K562 (cell line): ENCODE data around the gene NUB1. TPM values are rescaled to one million over a fixed set of nuclear protein-coding genes. Genes with fewer than 3 reads are reported as not detected.

ENCODE experiments used
- ATAC-seq: fragments of 200-7000 bp; cut with Tn5 transposase; 3 replicates; pipeline ENCODE4 v1.9.1; 2020; ENCODE audit warnings: moderate library complexity
- BruUV-seq: library from RNA; stranded (reverse); fragments of 400-500 nt; replicated peaks from 2 replicates; lab custom pipeline; 2021; lab: Mats Ljungman, UMichigan
- CTCF ChIA-PET: fragments of 300-600 bp; formaldehyde crosslinking; extraction: SDS; loops from one replicate; lab custom pipeline; 2021; ENCODE audit warnings: low intra/inter-chr PET ratio; lab: Yijun Ruan, JAX
- POLR2A ChIA-PET: fragments of 300-600, 350-650 bp; sonication (Branson Sonifier 250); formaldehyde crosslinking; extraction: SDS; loops from one replicate; lab custom pipeline; 2021; ENCODE audit warnings: antibody characterized with exemption, inconsistent platforms; lab: Yijun Ruan, JAX
- DNase-seq, 4 experiments: peaks; one replicate each; pipeline versions ENCODE4 v3.0.0 to v3.0.0-alpha.2; 2011 to 2018; ENCODE audit warnings: low spot score in 3 of 4, mixed read lengths in 3 of 4; ENCODE audit errors: extremely low read depth in 1 of 4
- FAIRE-seq: peaks from 2 replicates; lab custom pipeline; 2011; peaks lifted over from hg19 to GRCh38; lab: Jason Lieb, UNC
- H2AFZ ChIP-seq: 2 replicates; pipeline ENCODE4 v1.6.0; 2011; ENCODE audit warnings: low read depth, low read length, control low read depth, inconsistent platforms
- H3K27ac ChIP-seq: fragments of 200-600 bp; 3 replicates; pipeline ENCODE4 v1.8.0; 2011; ENCODE audit warnings: low read depth, mild to moderate bottlenecking, control low read depth, inconsistent platforms, low read length, moderate library complexity, mixed read lengths; ENCODE audit errors: extremely low read depth
- H3K27me3 ChIP-seq, 2 experiments: fragments of 300-600 bp in 1 of 2; 2 replicates in 1 of 2; 3 replicates in 1 of 2; pipeline versions ENCODE4 v1.6.0 to v1.8.0; 2011; ENCODE audit warnings: inconsistent platforms in 2 of 2, low read length in 2 of 2, mild to moderate bottlenecking in 1 of 2, mixed read lengths in 1 of 2, moderate library complexity in 1 of 2; ENCODE audit not compliant: control insufficient read depth in 2 of 2, insufficient read depth in 2 of 2
- H3K36me3 ChIP-seq: fragments of 300-600 bp; 3 replicates; pipeline ENCODE4 v1.8.0; 2011; ENCODE audit warnings: mild to moderate bottlenecking, low read length, inconsistent platforms; ENCODE audit not compliant: control insufficient read depth, insufficient read depth
- H3K4me1 ChIP-seq, 2 experiments: fragments of 200-600 bp in 1 of 2; replicated peaks in 1 of 2; 2 replicates in 1 of 2; 3 replicates in 1 of 2; pipeline versions ENCODE4 v1.5.1 to v1.8.0; 2011; ENCODE audit warnings: inconsistent platforms in 2 of 2, low read length in 2 of 2, mild to moderate bottlenecking in 1 of 2, mixed read lengths in 1 of 2, moderate library complexity in 1 of 2; ENCODE audit not compliant: control insufficient read depth in 2 of 2, insufficient read depth in 2 of 2
- H3K4me2 ChIP-seq: 2 replicates; pipeline ENCODE4 v1.6.1; 2011; ENCODE audit warnings: low read length, control low read depth, inconsistent platforms, mixed read lengths; ENCODE audit not compliant: insufficient read depth
- H3K4me3 ChIP-seq: fragments of 200-600 bp; sonication (generic), shearing (Covaris generic); 2 replicates; pipeline ENCODE4 v1.5.1; 2016; ENCODE audit warnings: control low read depth, inconsistent platforms
- H3K79me2 ChIP-seq: fragments of 200-600 bp; 3 replicates; pipeline ENCODE4 v1.8.0; 2011; ENCODE audit warnings: low read length, inconsistent platforms; ENCODE audit not compliant: control insufficient read depth, insufficient read depth
- H3K9ac ChIP-seq, 2 experiments: 2 replicates each; pipeline versions ENCODE4 v1.6.0 to v1.6.1; 2011; ENCODE audit warnings: low read depth in 2 of 2, low read length in 2 of 2, control low read depth in 1 of 2, inconsistent platforms in 1 of 2, mild to moderate bottlenecking in 1 of 2, mixed read lengths in 1 of 2; ENCODE audit not compliant: insufficient read depth in 1 of 2
- H3K9me1 ChIP-seq: one replicate; pipeline ENCODE4 v1.6.0; 2011; ENCODE audit warnings: inconsistent platforms, mild to moderate bottlenecking, low read length, moderate library complexity; ENCODE audit not compliant: control insufficient read depth, insufficient read depth
- H3K9me3 ChIP-seq: replicated peaks from 2 replicates; pipeline ENCODE4 v1.5.1; 2011; ENCODE audit warnings: low read depth, low read length, inconsistent platforms; ENCODE audit not compliant: control insufficient read depth, insufficient read depth
- H4K20me1 ChIP-seq: replicated peaks from 2 replicates; pipeline ENCODE4 v1.6.1; 2011; ENCODE audit warnings: low read length, inconsistent platforms, mixed read lengths; ENCODE audit not compliant: control insufficient read depth, insufficient read depth
- CBX5 ChIP-seq: IDR thresholded peaks from 2 replicates; pipeline ENCODE4 v1.6.1; 2014; ENCODE audit warnings: low read depth, borderline replicate concordance
- DPF2 ChIP-seq: fragments of 450-650 bp; IDR thresholded peaks from 2 replicates; pipeline ENCODE4 v1.6.1; 2016
- ZKSCAN3 ChIP-seq: fragments of 250-450 bp; sonication (Bioruptor Pico); IDR thresholded peaks from 2 replicates; pipeline ENCODE4 v1.4.0; 2020
- WGBS: fragments of 100-300 bp; shearing (Covaris generic); methylation state at CpG from one replicate; pipeline ENCODE4 v1.1.6; 2016; ENCODE audit warnings: low coverage, mixed read lengths; ENCODE audit not compliant: insufficient coverage; ENCODE audit errors: missing lambda C conversion rate; 5-methylcytosine and 5-hydroxymethylcytosine counted together
- in situ Hi-C: fragments of 300-500 bp; cut with MboI; formaldehyde crosslinking; loops from 4 replicates; pipeline ENCODE4 v1.15.0; 2018; ENCODE audit warnings: inconsistent platforms, mixed read lengths
- intact Hi-C: fragments of 100-400 bp; cut with micrococcal nuclease; formaldehyde crosslinking; loops from 2 replicates; pipeline ENCODE4 v1.14.2; 2022
- polyA plus RNA-seq, 8 experiments: library from polyadenylated mRNA; depleted of rRNA in 4 of 8; stranded (reverse) in 5 of 8; unstranded in 3 of 8; fragments of >200 nt; fragmentation: Nextera tagmentation in 2 of 8; fragmentation: Illumina TruSeq in 1 of 8; extraction: Ambion mirVana in 2 of 8; extraction: Trizol in 1 of 8; gene quantifications; 2 replicates each; pipeline versions ENCODE4 v1.2.1 to v1.2.3, GENCODE V29; 2011 to 2014; ENCODE audit warnings: inconsistent platforms in 1 of 8, missing spikeins in 1 of 8
- total RNA-seq, 7 experiments: library from RNA; depleted of rRNA in 6 of 7; stranded (reverse); fragments of >200 nt in 6 of 7; fragmentation: Illumina TruSeq in 2 of 7; extraction: Trizol in 2 of 7; gene quantifications; 2 replicates each; pipeline versions ENCODE4 v1.2.1 to v1.2.3, GENCODE V29; 2011 to 2021; ENCODE audit warnings: low replicate concordance in 1 of 7
- TF ChIP-seq, protein P1 (sequence below): fragments of 450-650 bp; IDR thresholded peaks from 2 replicates; pipeline ENCODE4 v1.7.0; 2016; ENCODE audit warnings: borderline replicate concordance
- TF ChIP-seq, protein P2 (sequence below): fragments of 250-450 bp; sonication (Bioruptor Pico); IDR thresholded peaks from 2 replicates; pipeline ENCODE4 v1.5.0; 2022; ENCODE audit warnings: mild to moderate bottlenecking

NUB1 gene
- total and polyA plus RNA-seq, 9 of the 15 experiments (the other 6 are each of a cell fraction or from before 2014, with no cell fraction given), result 43.2 to 159 (median 85.2) TPM

DNA sequence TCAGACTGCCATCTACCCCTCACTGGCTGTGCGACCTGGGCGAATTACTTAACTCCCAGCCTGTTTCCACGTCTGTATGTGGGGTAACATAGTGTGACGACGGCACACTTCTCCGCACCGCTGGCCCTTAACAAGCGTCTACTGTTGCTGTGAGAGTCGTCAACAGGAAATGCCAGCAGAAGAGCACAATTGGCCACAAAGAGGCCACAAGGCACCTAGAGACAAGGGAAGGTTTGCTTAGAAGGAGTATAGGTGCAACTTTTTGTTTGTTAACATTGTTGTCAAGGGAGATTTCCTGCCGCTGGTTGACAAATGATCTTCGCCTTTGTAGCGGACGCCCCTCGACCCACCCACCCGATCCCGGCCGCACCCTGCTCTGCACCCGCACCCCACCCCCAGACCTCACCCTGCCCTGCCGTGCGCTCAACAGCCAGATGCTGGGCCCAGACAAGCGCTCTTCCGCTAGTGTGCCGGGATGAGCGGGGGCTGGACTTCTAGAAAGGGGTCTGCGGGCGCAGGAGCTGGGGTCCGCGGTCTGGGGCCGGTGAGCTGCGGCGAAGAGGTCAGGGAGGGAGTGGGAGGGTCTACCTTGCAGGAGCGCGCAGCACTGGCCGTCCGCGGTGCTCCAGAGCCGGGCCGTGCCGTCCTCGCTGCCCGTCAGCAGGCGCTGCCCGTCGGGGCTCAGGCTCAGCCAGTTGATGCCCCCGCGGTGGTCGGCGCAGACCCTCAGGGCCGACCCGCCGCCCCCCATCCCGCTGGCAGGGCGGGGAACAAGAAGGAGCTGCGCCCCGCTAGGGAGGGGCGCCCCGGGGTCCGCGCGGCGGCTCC lies 67.4 kb downstream of the NUB1 start:
- TF ChIP-seq, protein P1, sequence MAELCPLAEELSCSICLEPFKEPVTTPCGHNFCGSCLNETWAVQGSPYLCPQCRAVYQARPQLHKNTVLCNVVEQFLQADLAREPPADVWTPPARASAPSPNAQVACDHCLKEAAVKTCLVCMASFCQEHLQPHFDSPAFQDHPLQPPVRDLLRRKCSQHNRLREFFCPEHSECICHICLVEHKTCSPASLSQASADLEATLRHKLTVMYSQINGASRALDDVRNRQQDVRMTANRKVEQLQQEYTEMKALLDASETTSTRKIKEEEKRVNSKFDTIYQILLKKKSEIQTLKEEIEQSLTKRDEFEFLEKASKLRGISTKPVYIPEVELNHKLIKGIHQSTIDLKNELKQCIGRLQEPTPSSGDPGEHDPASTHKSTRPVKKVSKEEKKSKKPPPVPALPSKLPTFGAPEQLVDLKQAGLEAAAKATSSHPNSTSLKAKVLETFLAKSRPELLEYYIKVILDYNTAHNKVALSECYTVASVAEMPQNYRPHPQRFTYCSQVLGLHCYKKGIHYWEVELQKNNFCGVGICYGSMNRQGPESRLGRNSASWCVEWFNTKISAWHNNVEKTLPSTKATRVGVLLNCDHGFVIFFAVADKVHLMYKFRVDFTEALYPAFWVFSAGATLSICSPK, result no peak
- TF ChIP-seq CBX5 (no peak), DPF2 (no peak), ZKSCAN3 (no peak)
- TF ChIP-seq, protein P2, sequence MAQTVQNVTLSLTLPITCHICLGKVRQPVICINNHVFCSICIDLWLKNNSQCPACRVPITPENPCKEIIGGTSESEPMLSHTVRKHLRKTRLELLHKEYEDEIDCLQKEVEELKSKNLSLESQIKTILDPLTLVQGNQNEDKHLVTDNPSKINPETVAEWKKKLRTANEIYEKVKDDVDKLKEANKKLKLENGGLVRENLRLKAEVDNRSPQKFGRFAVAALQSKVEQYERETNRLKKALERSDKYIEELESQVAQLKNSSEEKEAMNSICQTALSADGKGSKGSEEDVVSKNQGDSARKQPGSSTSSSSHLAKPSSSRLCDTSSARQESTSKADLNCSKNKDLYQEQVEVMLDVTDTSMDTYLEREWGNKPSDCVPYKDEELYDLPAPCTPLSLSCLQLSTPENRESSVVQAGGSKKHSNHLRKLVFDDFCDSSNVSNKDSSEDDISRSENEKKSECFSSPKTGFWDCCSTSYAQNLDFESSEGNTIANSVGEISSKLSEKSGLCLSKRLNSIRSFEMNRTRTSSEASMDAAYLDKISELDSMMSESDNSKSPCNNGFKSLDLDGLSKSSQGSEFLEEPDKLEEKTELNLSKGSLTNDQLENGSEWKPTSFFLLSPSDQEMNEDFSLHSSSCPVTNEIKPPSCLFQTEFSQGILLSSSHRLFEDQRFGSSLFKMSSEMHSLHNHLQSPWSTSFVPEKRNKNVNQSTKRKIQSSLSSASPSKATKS (CRISPR knock-in tag), result no peak
- H3K9me1 ChIP-seq, result no peaks in the 10 kb centered on the region
- no peak overlapping the region for H3K9ac ChIP-seq
- no peaks in the 10 kb centered on the region for H3K36me3 ChIP-seq
- ChIA-PET CTCF (no interaction called here), POLR2A (interaction anchor here (1.0 kb wide), 1 partner anchor 10 kb away, joined by 5 read pairs; no protein-coding TSS in a partner anchor)
- H3K4me2 ChIP-seq, result no peak overlapping the region
- no peaks in the 10 kb centered on the region for H4K20me1 ChIP-seq
- no peak overlapping the region for H3K27ac ChIP-seq
- H3K79me2 ChIP-seq, result no peaks in the 10 kb centered on the region
- FAIRE-seq, result no peak
- DNase-seq, result no peak
- in situ Hi-C loops (no loop called here), intact Hi-C loops (no loop called here)
- BruUV-seq, result no TSS peak
- peak overlapping the region; percentile 30; the same call in 1 of the 2 replicates for H2AFZ ChIP-seq
- 83% methylated on average over 45 of the region's 61 CpGs for WGBS
- H3K27me3 ChIP-seq, result peaks cover 2 to 6% of the 10 kb centered on the region in 2 experiments; a peak in 1 of 5 replicates
- H3K9me3 ChIP-seq, result no peaks in the 10 kb centered on the region; the same call in 1 of the 2 replicates
- H3K4me3 ChIP-seq, result no peak overlapping the region
- no peak for ATAC-seq
- H3K4me1 ChIP-seq, result peaks cover 25 to 46% of the 10 kb centered on the region in 2 experiments
